ENCODE data around the gene CLCN2.

Gene CLCN2

GRCh38 chr3:184321666-184322065 is 39.7 kb downstream of the CLCN2 start:
- no peak for DNase-seq

- no peak for DNase-seq
Observed at GRCh38 chr3:184320104-184320445, 41.3 kb downstream of the CLCN2 start.

DNA sequence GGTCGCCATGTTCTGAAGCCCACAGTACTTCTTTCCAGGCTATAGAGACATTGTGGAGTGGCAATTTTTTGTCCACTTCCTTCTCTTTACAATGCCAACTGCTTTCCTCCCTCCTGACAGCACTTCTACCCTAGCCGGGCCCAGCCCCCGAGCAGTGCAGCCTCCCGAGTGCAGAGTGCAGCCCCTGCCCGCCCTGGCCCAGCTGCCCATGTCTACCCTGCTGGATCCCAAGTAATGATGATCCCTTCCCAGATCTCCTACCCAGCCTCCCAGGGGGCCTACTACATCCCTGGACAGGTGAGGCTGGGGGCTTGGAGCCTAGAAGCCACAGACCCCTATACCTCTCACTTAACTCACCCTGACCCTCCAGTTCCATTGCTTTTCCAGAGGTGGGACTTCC is 44.2 kb downstream of the CLCN2 start:
- no peak for DNase-seq

DNA sequence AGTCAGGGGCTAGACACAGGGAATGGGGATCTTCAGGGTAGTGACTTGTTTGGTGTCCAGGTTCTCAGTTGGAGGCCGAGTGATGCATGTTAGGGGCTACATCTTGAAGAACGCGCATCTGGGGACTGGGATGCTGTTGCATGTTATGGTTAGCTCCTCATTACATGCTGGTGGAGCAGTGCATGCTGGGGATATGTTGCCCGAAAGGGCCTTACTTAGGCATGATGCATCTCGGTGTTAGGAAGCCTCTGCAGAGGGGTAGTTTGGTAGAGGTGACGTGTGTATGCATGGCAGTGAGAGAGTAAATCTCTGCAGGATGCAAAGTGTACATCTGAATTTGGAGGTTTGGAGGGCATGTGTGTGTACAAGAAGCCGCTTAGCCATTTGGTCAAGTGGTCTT is 44.6 kb downstream of the CLCN2 start:
- DNase-seq, result no peak

GRCh38 chr3:184315871-184316661 is 45.3 kb downstream of the CLCN2 start:
- DNase-seq, result no peak

- no peak for DNase-seq
Observed at GRCh38 chr3:184315543-184315867, 45.9 kb downstream of the CLCN2 start.

- DNase-seq, result no peak
Observed at GRCh38 chr3:184314700-184315542, 46.5 kb downstream of the CLCN2 start.

GRCh38 chr3:184314363-184314699 is 47.1 kb downstream of the CLCN2 start, which contains the start of gene EIF4G1:
EIF4G1 (plus strand) TSS chr3:184314606; CDS start chr3:184315797, 1,191 bp downstream.
- DNase-seq, result peak; percentile 83

DNA sequence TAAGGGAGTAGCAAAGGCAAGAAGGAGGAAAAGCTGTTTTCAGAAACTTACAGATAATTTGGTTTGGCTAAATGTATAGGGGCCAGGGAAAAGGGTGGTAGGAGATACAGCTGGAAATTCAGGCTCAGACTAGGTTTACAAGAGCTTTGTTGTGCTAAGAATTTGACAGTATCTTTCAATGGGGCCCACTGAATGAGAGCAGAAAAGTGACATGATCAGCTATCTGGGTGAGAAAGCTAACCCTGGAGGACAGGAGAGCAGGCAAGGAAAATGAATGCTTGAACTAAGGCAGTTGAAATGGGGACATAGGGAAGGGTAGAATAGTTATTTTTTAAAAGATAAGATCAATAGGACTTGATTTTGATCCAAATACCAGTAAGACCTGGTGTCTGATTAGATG is 49.8 kb downstream of the CLCN2 start:
- DNase-seq, result no peak

DNA sequence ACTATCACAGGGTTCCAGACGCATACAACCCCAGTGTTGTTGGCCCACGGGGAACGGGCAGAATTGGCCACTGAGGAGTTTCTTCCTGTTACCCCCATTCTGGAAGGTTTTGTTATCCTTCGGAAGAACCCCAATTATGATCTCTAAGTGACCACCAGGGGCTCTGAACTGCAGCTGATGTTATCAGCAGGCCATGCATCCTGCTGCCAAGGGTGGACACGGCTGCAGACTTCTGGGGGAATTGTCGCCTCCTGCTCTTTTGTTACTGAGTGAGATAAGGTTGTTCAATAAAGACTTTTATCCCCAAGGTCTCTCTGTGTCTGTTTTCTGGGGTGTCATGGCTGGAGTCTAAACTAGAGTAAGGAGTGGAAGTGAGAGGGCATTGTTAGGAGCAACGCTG is 52.7 kb downstream of the CLCN2 start:
- no peak for DNase-seq

DNA sequence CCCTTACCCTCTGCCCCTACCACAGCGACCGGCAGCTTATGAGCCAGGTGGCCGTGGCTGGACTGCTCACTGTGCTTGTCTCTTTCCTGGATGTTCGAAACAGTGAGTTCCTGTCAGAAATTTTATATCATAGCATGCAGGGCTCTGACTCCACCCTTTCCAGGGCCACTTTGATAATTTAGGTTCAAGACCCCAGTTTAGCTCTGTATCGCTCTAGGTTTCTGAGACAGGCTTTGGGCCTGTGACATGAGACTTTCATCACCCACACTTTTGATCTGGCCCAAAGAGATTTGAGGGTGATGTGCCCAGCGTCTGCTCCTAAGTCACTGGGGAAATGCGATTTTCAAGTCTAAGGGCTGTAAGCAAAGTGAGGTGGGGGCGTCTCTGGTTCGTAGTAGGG is 53.5 kb downstream of the CLCN2 start:
- no peak for DNase-seq

GRCh38 chr3:184306341-184306972 is 54.9 kb downstream of the CLCN2 start:
- no peak for DNase-seq

DNA sequence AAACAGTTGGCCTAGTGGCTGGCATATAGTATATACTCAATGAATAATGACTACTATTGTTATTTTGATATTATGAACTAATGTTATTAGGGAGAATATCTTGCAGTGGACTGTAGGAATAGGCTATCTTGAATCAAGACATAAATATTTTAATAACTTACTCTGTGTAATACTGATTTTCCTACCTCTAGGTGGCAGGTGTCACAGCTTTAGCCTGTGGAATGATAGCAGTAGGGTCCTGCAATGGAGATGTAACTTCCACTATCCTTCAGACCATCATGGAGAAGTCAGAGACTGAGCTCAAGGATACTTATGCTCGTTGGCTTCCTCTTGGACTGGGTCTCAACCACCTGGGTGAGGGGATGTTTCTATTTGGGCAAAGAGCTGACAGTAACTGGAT is 55.8 kb downstream of the CLCN2 start:
- no peak for DNase-seq

- no peak for DNase-seq
Observed at GRCh38 chr3:184300378-184300720, 61.1 kb downstream of the CLCN2 start.

DNA sequence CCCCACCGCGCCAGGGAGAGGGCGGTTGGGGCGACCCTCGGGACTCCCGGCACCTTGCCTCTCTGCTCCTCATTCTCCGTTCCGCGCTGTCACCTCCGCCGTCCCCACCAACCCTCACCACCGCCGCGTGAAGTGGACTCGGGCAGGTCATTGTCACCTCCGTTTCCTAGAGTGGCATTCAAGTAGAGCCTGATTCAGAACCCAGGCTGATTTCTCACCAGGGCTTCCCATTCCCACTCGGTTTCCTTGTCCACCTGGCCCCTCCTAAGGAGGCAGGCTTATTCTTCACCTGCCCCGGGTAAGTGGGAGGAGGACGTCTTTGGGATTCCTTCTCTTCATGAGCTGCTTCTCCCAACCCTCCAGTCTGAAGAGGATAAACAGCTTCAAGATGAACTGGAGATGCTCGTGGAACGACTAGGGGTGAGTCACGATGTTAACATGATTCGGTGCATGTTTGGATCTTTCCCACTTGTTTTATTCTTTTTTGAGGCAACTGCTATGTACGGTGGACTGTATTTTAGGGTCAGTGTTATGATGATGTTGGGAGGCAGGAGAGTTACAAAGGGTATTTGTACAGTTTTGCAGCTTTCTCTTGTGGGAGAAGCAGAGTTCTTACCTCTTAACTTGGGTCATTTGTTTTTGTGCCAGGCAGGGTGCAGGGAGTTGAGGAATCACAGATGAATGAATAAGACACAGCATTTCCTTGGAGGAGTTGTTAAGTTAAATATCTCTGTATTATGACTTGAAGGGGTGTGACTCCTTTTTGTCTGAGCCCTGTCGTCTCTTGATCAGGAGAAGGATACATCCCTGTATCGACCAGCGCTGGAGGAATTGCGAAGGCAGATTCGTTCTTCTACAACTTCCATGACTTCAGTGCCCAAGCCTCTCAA is 61.7 kb downstream of the CLCN2 start:
- DNase-seq, result no peak

- DNase-seq, result peak; percentile 95
Observed at GRCh38 chr3:184298759-184299487, 62.5 kb downstream of the CLCN2 start, which contains the start of gene PSMD2. PSMD2 (plus strand) TSS chr3:184299241; CDS start chr3:184299267, 26 bp downstream.

GRCh38 chr3:184296616-184297015 is 64.8 kb downstream of the CLCN2 start:
- no peak for DNase-seq
